Activated naive CD8-positive, alpha-beta T cell treated with anti-CD3 and anti-CD28 coated beads, Interleukin-2, amount 50 U/mL, for 24 hours (primary cell): ENCODE results near the gene B3GALT5.

Source experiments
- ATAC-seq: fragments of 150-1000 bp; cut with Tn5 transposase; one replicate; pipeline ENCODE4 v1.10.0; 2021
- DNase-seq: peaks from one replicate; pipeline ENCODE4 v3.0.0; 2021
- H3K27ac Mint-ChIP-seq: one replicate; pipeline ENCODE4 v1.8.0; 2021; ENCODE audit warnings: mild to moderate bottlenecking, mixed read lengths
- H3K27me3 Mint-ChIP-seq: one replicate; pipeline ENCODE4 v1.8.0; 2021; ENCODE audit warnings: mixed read lengths
- H3K36me3 Mint-ChIP-seq: one replicate; pipeline ENCODE4 v1.8.0; 2021; ENCODE audit warnings: low read depth, mixed read lengths
- H3K4me1 Mint-ChIP-seq: one replicate; pipeline ENCODE4 v1.8.0; 2021; ENCODE audit warnings: mixed read lengths
- H3K4me3 Mint-ChIP-seq: one replicate; pipeline ENCODE4 v1.8.0; 2021; ENCODE audit warnings: mild to moderate bottlenecking, moderate library complexity, mixed read lengths
- H3K9me3 Mint-ChIP-seq: one replicate; pipeline ENCODE4 v1.8.0; 2021; ENCODE audit warnings: mixed read lengths

B3GALT5 gene

DNA sequence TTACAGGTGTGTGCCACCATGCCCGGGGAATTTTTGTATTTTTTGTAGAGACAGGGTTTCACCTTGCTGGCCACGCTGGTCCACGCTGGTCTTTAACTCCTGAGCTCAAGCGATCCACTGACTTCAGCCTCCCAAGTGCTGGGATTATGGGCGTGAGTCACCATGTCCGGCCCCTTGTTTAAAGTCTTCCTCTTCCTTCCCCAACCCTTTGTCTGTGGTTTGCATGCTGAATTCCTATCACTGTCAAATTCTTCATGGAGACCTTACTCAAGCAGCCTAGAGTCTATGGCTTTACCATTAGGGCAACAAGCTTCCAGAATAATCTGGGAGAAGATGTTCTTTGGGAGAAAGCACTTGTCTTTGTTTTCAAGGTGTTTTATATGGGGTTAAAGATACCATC is 34.7 kb downstream of the B3GALT5 start:
- H3K27ac Mint-ChIP-seq, result no peak overlapping the region
- H3K36me3 Mint-ChIP-seq, result no peaks in the 10 kb centered on the region
- no peak overlapping the region for H3K4me3 Mint-ChIP-seq
- H3K27me3 Mint-ChIP-seq, result no peaks in the 10 kb centered on the region
- ATAC-seq (no peak), DNase-seq (no peak)
- peaks cover 6% of the 10 kb centered on the region for H3K9me3 Mint-ChIP-seq
- H3K4me1 Mint-ChIP-seq, result no peaks in the 10 kb centered on the region

DNA sequence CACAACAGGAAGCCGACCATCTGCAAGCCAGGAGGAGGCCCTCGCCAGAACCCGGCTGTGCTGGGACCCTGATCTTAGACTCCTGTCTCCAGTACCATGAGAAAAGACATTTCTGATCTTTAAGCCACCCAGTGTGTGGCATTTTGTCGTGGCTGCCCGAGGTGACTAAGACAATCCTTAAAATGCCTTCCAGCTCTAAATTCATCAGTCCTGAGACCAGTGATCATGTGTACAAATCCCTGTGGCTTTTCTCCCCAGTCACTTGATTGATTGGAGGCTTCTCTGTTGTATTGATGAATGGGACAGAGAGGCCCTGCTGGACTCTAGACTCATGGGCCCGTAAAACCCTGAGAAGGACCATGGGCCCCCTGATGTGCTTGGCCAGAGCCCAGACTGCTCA is 36.1 kb downstream of the B3GALT5 start:
- no peaks in the 10 kb centered on the region for H3K36me3 Mint-ChIP-seq
- ATAC-seq (no peak), DNase-seq (no peak)
- H3K4me1 Mint-ChIP-seq, result no peaks in the 10 kb centered on the region
- H3K9me3 Mint-ChIP-seq, result peaks cover 13% of the 10 kb centered on the region
- no peaks in the 10 kb centered on the region for H3K27me3 Mint-ChIP-seq
- no peak overlapping the region for H3K4me3 Mint-ChIP-seq
- H3K27ac Mint-ChIP-seq, result no peak overlapping the region

GRCh38 chr21:39649526-39649925 is 36.8 kb downstream of the B3GALT5 start:
- Mint-ChIP-seq H3K27me3 (no peaks in the 10 kb centered on the region), H3K9me3 (peaks cover 14% of the 10 kb centered on the region), H3K36me3 (no peaks in the 10 kb centered on the region), H3K4me3 (no peak overlapping the region), H3K27ac (no peak overlapping the region), H3K4me1 (no peaks in the 10 kb centered on the region)
- no peak for ATAC-seq
- no peak for DNase-seq

GRCh38 chr21:39650306-39650705 is 37.6 kb downstream of the B3GALT5 start:
- DNase-seq (no peak), ATAC-seq (no peak)
- no peak overlapping the region for H3K4me3 Mint-ChIP-seq
- H3K4me1 Mint-ChIP-seq, result no peaks in the 10 kb centered on the region
- no peaks in the 10 kb centered on the region for H3K36me3 Mint-ChIP-seq
- peaks cover 14% of the 10 kb centered on the region for H3K9me3 Mint-ChIP-seq
- H3K27me3 Mint-ChIP-seq, result no peaks in the 10 kb centered on the region
- H3K27ac Mint-ChIP-seq, result no peak overlapping the region

GRCh38 chr21:39650801-39651200 is 38.1 kb downstream of the B3GALT5 start:
- DNase-seq (no peak), ATAC-seq (no peak)
- Mint-ChIP-seq H3K4me1 (no peaks in the 10 kb centered on the region), H3K27me3 (no peaks in the 10 kb centered on the region), H3K4me3 (no peak overlapping the region), H3K9me3 (peaks cover 14% of the 10 kb centered on the region), H3K36me3 (no peaks in the 10 kb centered on the region), H3K27ac (no peak overlapping the region)

DNA sequence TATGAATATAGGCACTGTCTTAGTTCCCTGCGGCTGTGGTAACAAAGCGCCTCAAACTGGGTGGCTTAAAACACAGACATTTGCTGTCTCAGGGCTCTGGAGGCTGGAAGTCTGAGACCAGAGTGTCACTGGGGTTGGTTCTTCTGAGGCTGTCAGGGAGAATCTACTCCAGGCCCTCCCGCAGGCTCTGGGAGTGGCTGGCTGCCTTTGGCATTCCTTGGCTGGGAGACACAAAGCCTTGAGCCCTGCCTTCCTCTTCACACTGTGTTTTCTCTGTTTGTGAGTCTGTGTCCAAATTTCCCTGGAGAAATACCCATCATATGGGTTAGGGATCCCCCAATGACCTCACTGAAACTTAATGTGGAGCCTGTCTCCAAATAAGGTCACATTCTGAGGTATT is 38.5 kb downstream of the B3GALT5 start:
- H3K36me3 Mint-ChIP-seq, result no peaks in the 10 kb centered on the region
- no peak overlapping the region for H3K4me3 Mint-ChIP-seq
- H3K27ac Mint-ChIP-seq, result no peak overlapping the region
- peaks cover 14% of the 10 kb centered on the region for H3K9me3 Mint-ChIP-seq
- ATAC-seq (no peak), DNase-seq (no peak)
- H3K4me1 Mint-ChIP-seq, result no peaks in the 10 kb centered on the region
- no peaks in the 10 kb centered on the region for H3K27me3 Mint-ChIP-seq

DNA sequence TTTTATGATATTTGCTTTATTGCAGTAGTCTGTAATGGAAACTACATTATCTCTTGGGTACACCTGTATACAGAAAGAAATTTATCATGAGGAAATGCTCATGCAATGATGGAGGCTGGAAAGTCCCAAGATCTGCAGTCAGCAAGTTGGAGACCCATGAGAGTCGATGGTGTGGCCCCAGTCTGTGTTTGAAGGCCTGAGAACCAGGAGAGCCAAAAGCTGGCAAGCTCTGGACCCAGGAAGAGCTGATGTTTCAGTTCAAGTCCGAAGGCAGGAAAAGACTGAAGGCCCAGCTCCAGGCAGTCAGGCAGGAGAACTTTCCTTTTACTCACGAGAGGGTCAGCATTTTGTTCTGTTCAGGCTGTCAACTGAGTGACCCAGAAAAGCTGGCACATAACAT is 42.2 kb downstream of the B3GALT5 start:
- no peak for DNase-seq
- no peak overlapping the region for H3K27ac Mint-ChIP-seq
- H3K36me3 Mint-ChIP-seq, result no peaks in the 10 kb centered on the region
- no peak overlapping the region for H3K4me3 Mint-ChIP-seq
- ATAC-seq, result no peak
- H3K9me3 Mint-ChIP-seq, result peaks cover 14% of the 10 kb centered on the region
- no peaks in the 10 kb centered on the region for H3K27me3 Mint-ChIP-seq
- no peaks in the 10 kb centered on the region for H3K4me1 Mint-ChIP-seq

GRCh38 chr21:39655589-39655988 is 42.8 kb downstream of the B3GALT5 start:
- Mint-ChIP-seq H3K27me3 (peaks cover 4% of the 10 kb centered on the region), H3K4me3 (no peak overlapping the region), H3K27ac (no peak overlapping the region), H3K4me1 (no peaks in the 10 kb centered on the region), H3K9me3 (peaks cover 14% of the 10 kb centered on the region), H3K36me3 (no peaks in the 10 kb centered on the region)
- DNase-seq (no peak), ATAC-seq (no peak)

GRCh38 chr21:39656209-39656608 is 43.5 kb downstream of the B3GALT5 start:
- ATAC-seq, result no peak
- Mint-ChIP-seq H3K4me1 (no peaks in the 10 kb centered on the region), H3K4me3 (no peak overlapping the region), H3K27ac (no peak overlapping the region), H3K27me3 (peaks cover 6% of the 10 kb centered on the region), H3K36me3 (no peaks in the 10 kb centered on the region), H3K9me3 (peaks cover 14% of the 10 kb centered on the region)
- no peak for DNase-seq

DNA sequence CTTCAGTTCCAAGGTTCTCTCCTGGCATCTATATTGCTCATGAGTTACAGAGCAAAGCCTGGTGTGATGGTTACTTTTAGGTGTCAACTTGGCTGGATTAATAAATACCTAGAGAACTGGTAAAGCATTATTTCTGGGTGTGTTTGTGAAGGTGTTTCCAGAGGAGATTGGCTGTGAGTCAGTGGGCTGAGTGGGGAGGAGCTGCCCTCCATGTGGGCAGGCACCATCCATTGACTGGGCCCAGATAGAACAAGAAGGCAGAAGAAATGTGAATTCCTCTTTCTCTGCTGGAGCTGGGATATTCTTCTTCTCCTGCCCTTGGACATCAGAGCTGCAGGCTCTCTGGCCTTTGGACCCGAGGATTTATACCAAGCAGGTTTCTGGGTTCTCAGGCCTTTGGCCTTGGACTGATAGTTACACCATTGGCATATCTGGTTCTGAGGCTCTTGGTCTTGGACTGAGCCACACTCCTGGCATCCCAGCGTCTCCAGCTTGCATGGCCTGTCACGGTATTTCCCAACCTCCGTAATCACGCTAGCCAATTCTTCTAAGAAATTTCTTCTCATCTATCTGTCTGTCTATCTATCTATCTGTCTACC is 44.5 kb downstream of the B3GALT5 start:
- H3K36me3 Mint-ChIP-seq, result no peaks in the 10 kb centered on the region

GRCh38 chr21:39658066-39658465 is 45.3 kb downstream of the B3GALT5 start:
- H3K4me1 Mint-ChIP-seq, result no peaks in the 10 kb centered on the region
- ATAC-seq, result no peak
- peaks cover 5% of the 10 kb centered on the region for H3K9me3 Mint-ChIP-seq
- no peak overlapping the region for H3K4me3 Mint-ChIP-seq
- peaks cover 6% of the 10 kb centered on the region for H3K27me3 Mint-ChIP-seq
- H3K27ac Mint-ChIP-seq, result no peak overlapping the region
- no peak for DNase-seq
- H3K36me3 Mint-ChIP-seq, result no peaks in the 10 kb centered on the region

More for the DNA sequence above, 44.5 kb downstream of the B3GALT5 start:
- DNase-seq, result no peak
- H3K4me3 Mint-ChIP-seq, result no peak overlapping the region
- ATAC-seq, result no peak
- peaks cover 8% of the 10 kb centered on the region for H3K9me3 Mint-ChIP-seq
- H3K27me3 Mint-ChIP-seq, result peaks cover 6% of the 10 kb centered on the region
- H3K27ac Mint-ChIP-seq, result no peak overlapping the region
- H3K4me1 Mint-ChIP-seq, result no peaks in the 10 kb centered on the region

- ATAC-seq (no peak), DNase-seq (no peak)
- H3K9me3 Mint-ChIP-seq, result no peaks in the 10 kb centered on the region
- H3K36me3 Mint-ChIP-seq, result no peaks in the 10 kb centered on the region
- H3K4me1 Mint-ChIP-seq, result no peaks in the 10 kb centered on the region
- peaks cover 6% of the 10 kb centered on the region for H3K27me3 Mint-ChIP-seq
- H3K4me3 Mint-ChIP-seq, result no peak overlapping the region
- no peak overlapping the region for H3K27ac Mint-ChIP-seq
These were observed 46.5 kb downstream of the B3GALT5 start for GRCh38 chr21:39659070-39659815.

GRCh38 chr21:39660191-39660980 is 47.6 kb downstream of the B3GALT5 start:
- no peaks in the 10 kb centered on the region for H3K4me1 Mint-ChIP-seq
- no peaks in the 10 kb centered on the region for H3K36me3 Mint-ChIP-seq
- H3K9me3 Mint-ChIP-seq, result no peaks in the 10 kb centered on the region
- DNase-seq (no peak), ATAC-seq (no peak)
- peaks cover 6% of the 10 kb centered on the region for H3K27me3 Mint-ChIP-seq
- no peak overlapping the region for H3K27ac Mint-ChIP-seq
- H3K4me3 Mint-ChIP-seq, result no peak overlapping the region

DNA sequence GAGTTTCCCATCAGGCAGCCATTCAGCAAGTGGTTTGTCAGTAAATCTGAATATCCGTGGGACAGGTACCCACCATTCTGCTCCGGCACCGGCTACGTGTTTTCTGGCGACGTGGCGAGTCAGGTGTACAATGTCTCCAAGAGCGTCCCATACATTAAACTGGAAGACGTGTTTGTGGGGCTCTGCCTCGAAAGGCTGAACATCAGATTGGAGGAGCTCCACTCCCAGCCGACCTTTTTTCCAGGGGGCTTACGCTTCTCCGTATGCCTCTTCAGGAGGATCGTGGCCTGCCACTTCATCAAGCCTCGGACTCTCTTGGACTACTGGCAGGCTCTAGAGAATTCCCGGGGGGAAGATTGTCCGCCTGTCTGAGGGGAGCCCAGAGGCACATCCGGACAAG is 48.4 kb downstream of the B3GALT5 start:
- Mint-ChIP-seq H3K27ac (no peak overlapping the region), H3K36me3 (no peaks in the 10 kb centered on the region), H3K27me3 (peaks cover 6% of the 10 kb centered on the region), H3K9me3 (no peaks in the 10 kb centered on the region), H3K4me3 (no peak overlapping the region), H3K4me1 (no peaks in the 10 kb centered on the region)
- DNase-seq (no peak), ATAC-seq (no peak)

GRCh38 chr21:39661740-39662139 is 49.0 kb downstream of the B3GALT5 start:
- no peak overlapping the region for H3K4me3 Mint-ChIP-seq
- no peaks in the 10 kb centered on the region for H3K9me3 Mint-ChIP-seq
- H3K27me3 Mint-ChIP-seq, result peaks cover 6% of the 10 kb centered on the region
- H3K36me3 Mint-ChIP-seq, result no peaks in the 10 kb centered on the region
- no peak overlapping the region for H3K27ac Mint-ChIP-seq
- H3K4me1 Mint-ChIP-seq, result no peaks in the 10 kb centered on the region
- no peak for ATAC-seq
- no peak for DNase-seq
